ENCODE measurements around the gene DOCK2. TPM values are rescaled to one million over a fixed set of nuclear protein-coding genes. Genes with fewer than 3 reads are reported as not detected.

Gene DOCK2
- polyA plus RNA-seq, 1 donor (not counting 4 experiments of a cell fraction or from before 2014, with no cell fraction given), result 0.21 TPM

GRCh38 chr5:169706071-169706470 is 69.0 kb downstream of the DOCK2 start:
- no peaks in the 10 kb centered on the region for H4K20me1 ChIP-seq (ENCODE audit: control insufficient read depth, extremely low read depth, insufficient read depth, low read length)
- dilution Hi-C loops (cut with MboI; ENCODE audit: extremely low pct_ligation_motif_present, low sequenced_read_pairs), result no loop called here
- no peak overlapping the region for H2AFZ ChIP-seq (ENCODE audit: control insufficient read depth, low read length)
- no peak overlapping the region for H3K27ac ChIP-seq (ENCODE audit: control insufficient read depth, insufficient read depth, low read length)
- no peaks in the 10 kb centered on the region for H3K79me2 ChIP-seq (ENCODE audit: control insufficient read depth, insufficient read depth, low read length)
- H3K27me3 ChIP-seq (ENCODE audit: control insufficient read depth, extremely low read depth, insufficient read depth, low read length), result no peaks in the 10 kb centered on the region
- no peak overlapping the region for H3K9ac ChIP-seq (ENCODE audit: control insufficient read depth, extremely low read depth, insufficient read depth, low read length)
- H3K9me3 ChIP-seq (ENCODE audit: control insufficient read depth, low read depth, low read length), result no peaks in the 10 kb centered on the region
- TF ChIP-seq EZH2 (IDR thresholded peaks at IDR 0.05; ENCODE audit: low read length) (no peak), CTCF (optimal IDR thresholded peaks at IDR 0.05 in 1 of 3, IDR thresholded peaks at IDR 0.05 in 1 of 3, conservative IDR thresholded peaks at IDR 0.05 in 1 of 3; ENCODE audit: extremely low read depth in 1 of 3, insufficient read depth in 2 of 3, low read length in 3 of 3) (no peak)
- no peak overlapping the region for H3K4me2 ChIP-seq (ENCODE audit: control insufficient read depth, extremely low read depth, insufficient read depth, low read depth, low read length)
- no peaks in the 10 kb centered on the region for H3K36me3 ChIP-seq (ENCODE audit: control insufficient read depth in 2 of 2, extremely low read depth in 1 of 2, insufficient read depth in 2 of 2, low read length in 2 of 2)
- DNase-seq (ENCODE audit: low read depth, low spot score), result no peak
- H3K9me1 ChIP-seq (ENCODE audit: control insufficient read depth, extremely low read depth, insufficient read depth, low read length), result no peaks in the 10 kb centered on the region
- H3K4me3 ChIP-seq (ENCODE audit: control insufficient read depth in 2 of 3, extremely low read depth in 1 of 3, insufficient read depth in 2 of 3, low read depth in 1 of 3, low read length in 3 of 3), result no peak overlapping the region
- H3K4me1 ChIP-seq (ENCODE audit: control insufficient read depth, extremely low read depth, insufficient read depth, low read length), result no peaks in the 10 kb centered on the region
- FAIRE-seq, result no peak

GRCh38 chr5:169706758-169707450 is 69.8 kb downstream of the DOCK2 start:
- no peaks in the 10 kb centered on the region for H3K9me3 ChIP-seq (ENCODE audit: control insufficient read depth, low read depth, low read length)
- H3K79me2 ChIP-seq (ENCODE audit: control insufficient read depth, insufficient read depth, low read length), result no peaks in the 10 kb centered on the region
- H3K27me3 ChIP-seq (ENCODE audit: control insufficient read depth, extremely low read depth, insufficient read depth, low read length), result no peaks in the 10 kb centered on the region
- FAIRE-seq (no peak), DNase-seq (ENCODE audit: low read depth, low spot score) (no peak)
- dilution Hi-C loops (cut with MboI; ENCODE audit: extremely low pct_ligation_motif_present, low sequenced_read_pairs), result no loop called here
- no peak overlapping the region for H3K9ac ChIP-seq (ENCODE audit: control insufficient read depth, extremely low read depth, insufficient read depth, low read length)
- no peaks in the 10 kb centered on the region for H3K36me3 ChIP-seq (ENCODE audit: control insufficient read depth in 2 of 2, extremely low read depth in 1 of 2, insufficient read depth in 2 of 2, low read length in 2 of 2)
- no peak overlapping the region for H3K4me3 ChIP-seq (ENCODE audit: control insufficient read depth in 2 of 3, extremely low read depth in 1 of 3, insufficient read depth in 2 of 3, low read depth in 1 of 3, low read length in 3 of 3)
- H3K4me2 ChIP-seq (ENCODE audit: control insufficient read depth, extremely low read depth, insufficient read depth, low read depth, low read length), result no peak overlapping the region
- no peaks in the 10 kb centered on the region for H3K9me1 ChIP-seq (ENCODE audit: control insufficient read depth, extremely low read depth, insufficient read depth, low read length)
- no peak overlapping the region for H3K27ac ChIP-seq (ENCODE audit: control insufficient read depth, insufficient read depth, low read length)
- no peak for TF ChIP-seq EZH2 (IDR thresholded peaks at IDR 0.05; ENCODE audit: low read length)
- no peak for TF ChIP-seq CTCF (optimal IDR thresholded peaks at IDR 0.05 in 1 of 3, IDR thresholded peaks at IDR 0.05 in 1 of 3, conservative IDR thresholded peaks at IDR 0.05 in 1 of 3; ENCODE audit: extremely low read depth in 1 of 3, insufficient read depth in 2 of 3, low read length in 3 of 3)
- H4K20me1 ChIP-seq (ENCODE audit: control insufficient read depth, extremely low read depth, insufficient read depth, low read length), result no peaks in the 10 kb centered on the region
- H3K4me1 ChIP-seq (ENCODE audit: control insufficient read depth, extremely low read depth, insufficient read depth, low read length), result no peaks in the 10 kb centered on the region
- H2AFZ ChIP-seq (ENCODE audit: control insufficient read depth, low read length), result no peak overlapping the region

Measured in keratinocyte (primary cell).